ENCODE data around the gene MGP. TPM values are rescaled to one million over a fixed set of nuclear protein-coding genes. Genes with fewer than 3 reads are reported as not detected.

The MGP gene
- total RNA-seq, 1 experiment from 2014 or later = 0.72 TPM

DNA sequence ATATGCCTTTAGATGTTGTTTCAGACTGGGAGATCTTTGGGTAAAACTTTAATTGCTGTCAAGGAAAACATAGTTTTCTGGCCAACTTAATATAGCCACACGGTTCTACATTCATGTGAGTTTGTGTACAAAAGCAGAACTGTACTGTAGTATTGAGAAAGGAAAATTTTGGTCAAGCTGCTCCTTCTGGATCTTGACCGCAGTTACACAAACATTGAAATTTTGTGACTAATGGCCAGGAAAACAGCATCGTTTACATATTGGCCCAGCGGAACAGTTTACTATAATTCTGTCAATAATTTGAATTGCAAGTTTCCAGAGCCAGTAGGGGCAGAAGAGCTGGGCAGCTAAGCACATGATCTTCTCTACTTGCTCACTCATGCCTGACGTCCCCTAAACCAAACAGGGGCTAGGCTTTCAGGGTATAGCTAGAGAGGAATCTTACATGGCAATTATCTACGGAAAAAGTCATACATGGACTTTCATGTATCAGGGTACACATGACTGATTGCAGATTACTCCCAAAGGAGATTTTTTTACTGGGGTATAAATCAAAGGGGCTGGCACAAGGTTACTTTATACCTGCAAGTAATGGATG, 31.0 kb downstream of the MGP start:
- Histone ChIP-seq H3K4me1 (ENCODE audit: control insufficient read depth, insufficient read depth, low read length) (no peaks in the 10 kb centered on the region), H3K27ac (ENCODE audit: low read length) (no peak overlapping the region), H3K36me3 (ENCODE audit: control insufficient read depth, insufficient read depth, low read length) (no peaks in the 10 kb centered on the region), H3K4me3 (ENCODE audit: low read depth in 2 of 2, low read length in 2 of 2) (no peak overlapping the region), H3K27me3 (ENCODE audit: control insufficient read depth, insufficient read depth, low read length) (no peaks in the 10 kb centered on the region), H3K9me3 (ENCODE audit: control insufficient read depth, insufficient read depth, low read depth, low read length) (no peaks in the 10 kb centered on the region)
- intact Hi-C loops (cut with micrococcal nuclease; ENCODE audit: unreplicated experiment) (no loop called here), in situ Hi-C loops (cut with HindIII; ENCODE audit: low pct_unique_long_range_greater_than_20kb, low sequenced_read_pairs) (no loop called here)
- no TSS peak for BruUV-seq (replicated peaks)
- ATAC-seq = no peak
- DNase-seq (ENCODE audit: low read depth, low spot score) = no peak
- CTCF ChIA-PET = no interaction called here
- POLR2A ChIA-PET = no interaction called here
- TF ChIP-seq, protein P1, sequence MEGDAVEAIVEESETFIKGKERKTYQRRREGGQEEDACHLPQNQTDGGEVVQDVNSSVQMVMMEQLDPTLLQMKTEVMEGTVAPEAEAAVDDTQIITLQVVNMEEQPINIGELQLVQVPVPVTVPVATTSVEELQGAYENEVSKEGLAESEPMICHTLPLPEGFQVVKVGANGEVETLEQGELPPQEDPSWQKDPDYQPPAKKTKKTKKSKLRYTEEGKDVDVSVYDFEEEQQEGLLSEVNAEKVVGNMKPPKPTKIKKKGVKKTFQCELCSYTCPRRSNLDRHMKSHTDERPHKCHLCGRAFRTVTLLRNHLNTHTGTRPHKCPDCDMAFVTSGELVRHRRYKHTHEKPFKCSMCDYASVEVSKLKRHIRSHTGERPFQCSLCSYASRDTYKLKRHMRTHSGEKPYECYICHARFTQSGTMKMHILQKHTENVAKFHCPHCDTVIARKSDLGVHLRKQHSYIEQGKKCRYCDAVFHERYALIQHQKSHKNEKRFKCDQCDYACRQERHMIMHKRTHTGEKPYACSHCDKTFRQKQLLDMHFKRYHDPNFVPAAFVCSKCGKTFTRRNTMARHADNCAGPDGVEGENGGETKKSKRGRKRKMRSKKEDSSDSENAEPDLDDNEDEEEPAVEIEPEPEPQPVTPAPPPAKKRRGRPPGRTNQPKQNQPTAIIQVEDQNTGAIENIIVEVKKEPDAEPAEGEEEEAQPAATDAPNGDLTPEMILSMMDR (IDR thresholded peaks at IDR 0.05) = no peak
- no peak for TF ChIP-seq SIN3A (IDR thresholded peaks at IDR 0.05; ENCODE audit: borderline replicate concordance, insufficient read depth, low read depth, low read length)
- TF ChIP-seq, protein P2, sequence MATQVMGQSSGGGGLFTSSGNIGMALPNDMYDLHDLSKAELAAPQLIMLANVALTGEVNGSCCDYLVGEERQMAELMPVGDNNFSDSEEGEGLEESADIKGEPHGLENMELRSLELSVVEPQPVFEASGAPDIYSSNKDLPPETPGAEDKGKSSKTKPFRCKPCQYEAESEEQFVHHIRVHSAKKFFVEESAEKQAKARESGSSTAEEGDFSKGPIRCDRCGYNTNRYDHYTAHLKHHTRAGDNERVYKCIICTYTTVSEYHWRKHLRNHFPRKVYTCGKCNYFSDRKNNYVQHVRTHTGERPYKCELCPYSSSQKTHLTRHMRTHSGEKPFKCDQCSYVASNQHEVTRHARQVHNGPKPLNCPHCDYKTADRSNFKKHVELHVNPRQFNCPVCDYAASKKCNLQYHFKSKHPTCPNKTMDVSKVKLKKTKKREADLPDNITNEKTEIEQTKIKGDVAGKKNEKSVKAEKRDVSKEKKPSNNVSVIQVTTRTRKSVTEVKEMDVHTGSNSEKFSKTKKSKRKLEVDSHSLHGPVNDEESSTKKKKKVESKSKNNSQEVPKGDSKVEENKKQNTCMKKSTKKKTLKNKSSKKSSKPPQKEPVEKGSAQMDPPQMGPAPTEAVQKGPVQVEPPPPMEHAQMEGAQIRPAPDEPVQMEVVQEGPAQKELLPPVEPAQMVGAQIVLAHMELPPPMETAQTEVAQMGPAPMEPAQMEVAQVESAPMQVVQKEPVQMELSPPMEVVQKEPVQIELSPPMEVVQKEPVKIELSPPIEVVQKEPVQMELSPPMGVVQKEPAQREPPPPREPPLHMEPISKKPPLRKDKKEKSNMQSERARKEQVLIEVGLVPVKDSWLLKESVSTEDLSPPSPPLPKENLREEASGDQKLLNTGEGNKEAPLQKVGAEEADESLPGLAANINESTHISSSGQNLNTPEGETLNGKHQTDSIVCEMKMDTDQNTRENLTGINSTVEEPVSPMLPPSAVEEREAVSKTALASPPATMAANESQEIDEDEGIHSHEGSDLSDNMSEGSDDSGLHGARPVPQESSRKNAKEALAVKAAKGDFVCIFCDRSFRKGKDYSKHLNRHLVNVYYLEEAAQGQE (IDR thresholded peaks at IDR 0.05; ENCODE audit: insufficient read depth in 1 of 2, low read depth in 2 of 2, low read length in 1 of 2) = no peak
- TF ChIP-seq POLR2AphosphoS5 (IDR thresholded peaks at IDR 0.05; ENCODE audit: low read depth, low read length) = no peak
- no peak for TF ChIP-seq TCF7L2 (IDR thresholded peaks at IDR 0.05; ENCODE audit: low read depth, low read length)

DNA sequence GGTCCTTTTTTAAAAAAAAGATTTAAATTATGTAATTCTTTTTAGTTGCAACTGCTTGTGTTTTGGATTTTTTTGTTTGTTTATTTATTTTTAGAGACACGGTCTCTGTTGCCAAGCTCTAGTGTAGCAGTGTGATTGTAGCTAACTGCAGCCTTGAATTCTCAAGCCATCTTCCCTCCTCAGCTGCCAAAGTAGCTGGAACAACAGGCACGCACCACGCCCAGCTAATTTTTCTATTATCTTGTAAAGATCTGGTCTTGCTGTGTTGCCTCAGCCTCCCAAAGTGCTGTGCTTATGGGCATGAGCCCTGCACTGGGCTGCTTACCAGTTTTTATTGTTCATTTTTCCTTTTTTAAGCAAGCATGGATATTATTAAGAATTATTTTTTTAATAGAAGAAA, 31.7 kb downstream of the MGP start:
- H3K36me3 ChIP-seq (ENCODE audit: control insufficient read depth, insufficient read depth, low read length) = no peaks in the 10 kb centered on the region
- H3K4me1 ChIP-seq (ENCODE audit: control insufficient read depth, insufficient read depth, low read length) = no peaks in the 10 kb centered on the region
- POLR2A ChIA-PET = no interaction called here
- H3K27me3 ChIP-seq (ENCODE audit: control insufficient read depth, insufficient read depth, low read length) = no peaks in the 10 kb centered on the region
- intact Hi-C loops (cut with micrococcal nuclease; ENCODE audit: unreplicated experiment) (no loop called here), in situ Hi-C loops (cut with HindIII; ENCODE audit: low pct_unique_long_range_greater_than_20kb, low sequenced_read_pairs) (no loop called here)
- no peak overlapping the region for H3K4me3 ChIP-seq (ENCODE audit: low read depth in 2 of 2, low read length in 2 of 2)
- DNase-seq (ENCODE audit: low read depth, low spot score) (no peak), ATAC-seq (no peak)
- no peak overlapping the region for H3K27ac ChIP-seq (ENCODE audit: low read length)
- CTCF ChIA-PET = no interaction called here
- no TSS peak for BruUV-seq (replicated peaks)
- no peaks in the 10 kb centered on the region for H3K9me3 ChIP-seq (ENCODE audit: control insufficient read depth, insufficient read depth, low read depth, low read length)
- TF ChIP-seq TCF7L2 (IDR thresholded peaks at IDR 0.05; ENCODE audit: low read depth, low read length) (no peak), POLR2AphosphoS5 (IDR thresholded peaks at IDR 0.05; ENCODE audit: low read depth, low read length) (no peak), SIN3A (IDR thresholded peaks at IDR 0.05; ENCODE audit: borderline replicate concordance, insufficient read depth, low read depth, low read length) (no peak)
- TF ChIP-seq, protein P1 (IDR thresholded peaks at IDR 0.05) = no peak
- TF ChIP-seq, protein P2 (IDR thresholded peaks at IDR 0.05; ENCODE audit: insufficient read depth in 1 of 2, low read depth in 2 of 2, low read length in 1 of 2) = no peak

Data from Panc1 (cell line).